Peyer's patch (tissue), 4 donors: ENCODE data around the gene C1QTNF6. TPM values are rescaled to one million over a fixed set of nuclear protein-coding genes. Genes with fewer than 3 reads are reported as not detected.

Source experiments
- DNase-seq, 3 donors: peaks; one replicate each; pipeline ENCODE4 v3.0.0-alpha.2; 2017 to 2019
- H3K27ac ChIP-seq, 4 donors: fragments of 200-600 bp; sonication (generic); one replicate each; pipeline ENCODE4 v1.5.1; 2016 to 2019
- H3K27me3 ChIP-seq, 2 donors: fragments of 200-600 bp; sonication (generic); one replicate each; pipeline ENCODE4 v1.5.1; 2019
- H3K36me3 ChIP-seq, 3 donors: fragments of 200-600 bp; sonication (generic); one replicate each; pipeline ENCODE4 v1.5.1; 2016 to 2019
- H3K4me1 ChIP-seq, 4 donors: fragments of 200-600 bp; sonication (generic); one replicate each; pipeline ENCODE4 v1.5.1; 2016 to 2019
- H3K4me3 ChIP-seq, 4 donors: fragments of 200-600 bp; sonication (generic); 1 replicate in 3 of 4; 2 replicates in 1 of 4; pipeline ENCODE4 v1.5.1; 2016 to 2019; ENCODE audit warnings: mild to moderate bottlenecking in 1 of 4
- H3K9me3 ChIP-seq, 4 donors: fragments of 200-600 bp; sonication (generic); one replicate each; pipeline ENCODE4 v1.5.1; 2016 to 2019; ENCODE audit warnings: mild to moderate bottlenecking in 1 of 4
- POLR2A ChIP-seq, 2 donors: fragments of 450-650 bp; IDR thresholded peaks; one replicate each; pipeline ENCODE4 v1.5.1; 2017; ENCODE audit warnings: antibody characterized with exemption in 2 of 2, mild to moderate bottlenecking in 2 of 2, moderate library complexity in 2 of 2
- total RNA-seq, 4 donors: library from RNA; depleted of rRNA; stranded (reverse); fragments of >200 nt; gene quantifications; one replicate each; pipeline ENCODE4 v1.1.0, GENCODE V29; 2016
- TF ChIP-seq, protein P1 (sequence below), 6 experiments: fragments of 450-650 bp in 4 of 6; fragments of 200-600 bp in 2 of 6; sonication (generic) in 1 of 6; IDR thresholded peaks; one replicate each; pipeline ENCODE4 v1.5.1; 2017 to 2019; ENCODE audit warnings: antibody characterized with exemption in 6 of 6, mild to moderate bottlenecking in 3 of 6, moderate library complexity in 1 of 6

The C1QTNF6 gene
- total RNA-seq, 4 donors from 2014 or later, result 3.9 to 9.4 (median 5.9) TPM

DNA sequence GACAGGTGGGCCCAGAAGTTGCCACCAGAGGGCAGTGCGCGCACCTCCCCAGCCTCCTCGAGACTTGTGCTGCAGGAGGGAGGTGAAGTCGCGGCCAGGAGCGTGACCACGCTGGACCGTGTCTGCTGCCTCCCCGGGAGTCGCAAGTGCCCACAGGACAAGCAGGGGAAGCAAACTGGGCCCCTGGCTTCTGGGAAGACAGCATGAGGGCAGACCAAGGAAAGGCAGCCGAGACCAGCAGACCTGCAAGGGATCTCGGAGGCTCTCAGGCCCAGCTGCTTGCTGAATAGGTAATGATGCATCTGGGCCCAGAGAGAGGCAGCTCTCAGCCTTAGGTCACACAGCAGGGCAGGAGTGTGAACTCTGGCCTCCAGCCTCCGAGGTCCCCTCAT, 21.4 kb downstream of the C1QTNF6 start:
- Histone ChIP-seq H3K9me3 (no peaks in the 10 kb centered on the region), H3K4me3 (peak overlapping the region in 3 of 4 donors; percentile 6 to 32 (median 7)), H3K27ac (peak overlapping the region; percentile 19 to 64 (median 30)), H3K27me3 (no peaks in the 10 kb centered on the region), H3K36me3 (no peaks in the 10 kb centered on the region), H3K4me1 (peaks cover 3 to 34% (median 30%) of the 10 kb centered on the region in 4 donors)
- DNase-seq, result peak; percentile 82 to 94 (median 89)
- TF ChIP-seq, protein P1, sequence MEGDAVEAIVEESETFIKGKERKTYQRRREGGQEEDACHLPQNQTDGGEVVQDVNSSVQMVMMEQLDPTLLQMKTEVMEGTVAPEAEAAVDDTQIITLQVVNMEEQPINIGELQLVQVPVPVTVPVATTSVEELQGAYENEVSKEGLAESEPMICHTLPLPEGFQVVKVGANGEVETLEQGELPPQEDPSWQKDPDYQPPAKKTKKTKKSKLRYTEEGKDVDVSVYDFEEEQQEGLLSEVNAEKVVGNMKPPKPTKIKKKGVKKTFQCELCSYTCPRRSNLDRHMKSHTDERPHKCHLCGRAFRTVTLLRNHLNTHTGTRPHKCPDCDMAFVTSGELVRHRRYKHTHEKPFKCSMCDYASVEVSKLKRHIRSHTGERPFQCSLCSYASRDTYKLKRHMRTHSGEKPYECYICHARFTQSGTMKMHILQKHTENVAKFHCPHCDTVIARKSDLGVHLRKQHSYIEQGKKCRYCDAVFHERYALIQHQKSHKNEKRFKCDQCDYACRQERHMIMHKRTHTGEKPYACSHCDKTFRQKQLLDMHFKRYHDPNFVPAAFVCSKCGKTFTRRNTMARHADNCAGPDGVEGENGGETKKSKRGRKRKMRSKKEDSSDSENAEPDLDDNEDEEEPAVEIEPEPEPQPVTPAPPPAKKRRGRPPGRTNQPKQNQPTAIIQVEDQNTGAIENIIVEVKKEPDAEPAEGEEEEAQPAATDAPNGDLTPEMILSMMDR (IDR thresholded peaks at IDR 0.05), result peak in 5 of 6 experiments; percentile 89 to 94 (median 93)
- TF ChIP-seq POLR2A (IDR thresholded peaks at IDR 0.05), result no peak

DNA sequence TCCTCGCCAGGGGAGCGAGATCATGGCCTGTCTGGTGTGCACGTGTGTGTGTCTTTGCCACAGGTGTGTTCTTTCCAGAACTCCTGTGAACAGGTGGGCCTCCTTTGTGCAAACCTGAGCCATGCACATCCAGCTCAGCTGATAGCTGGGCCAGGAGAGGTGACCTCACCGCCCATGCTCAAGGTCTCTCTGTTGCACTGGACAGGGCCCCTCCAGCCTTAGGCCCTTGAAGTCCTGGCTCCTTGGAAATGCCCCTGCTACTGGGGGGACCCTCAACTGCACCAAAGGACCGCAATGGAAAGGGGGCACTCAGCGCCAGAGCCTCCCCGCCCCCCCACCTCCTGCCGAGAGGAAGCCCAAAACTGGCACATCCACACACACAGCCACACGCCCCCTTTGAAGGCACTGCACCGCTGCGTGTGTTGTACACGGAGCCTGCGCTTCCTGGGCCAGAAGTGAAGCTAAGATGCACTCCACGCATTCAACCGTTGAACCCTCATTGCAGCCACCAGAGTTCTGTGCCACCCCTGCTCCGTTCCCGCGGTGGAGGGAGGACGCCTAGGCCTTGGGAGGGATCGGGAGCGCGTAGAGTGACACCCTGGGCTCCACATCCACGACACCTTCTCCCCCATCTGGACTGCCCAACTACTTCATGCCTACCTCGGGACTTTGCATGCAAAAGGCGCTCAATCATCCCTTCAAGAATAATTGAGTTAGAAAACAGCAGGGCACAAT, 21.9 kb downstream of the C1QTNF6 start:
- H3K4me1 ChIP-seq, result peaks cover 3 to 34% (median 30%) of the 10 kb centered on the region in 4 donors
- H3K27ac ChIP-seq, result peak overlapping the region in 2 of 4 donors; percentile 28 to 64
- H3K4me3 ChIP-seq, result no peak overlapping the region
- peaks cover 0 to 5% (median 0%) of the 10 kb centered on the region in 4 donors for H3K9me3 ChIP-seq
- no peaks in the 10 kb centered on the region for H3K27me3 ChIP-seq
- TF ChIP-seq, protein P1 (IDR thresholded peaks at IDR 0.05), result peak in 1 of 6 experiments; percentile 78
- TF ChIP-seq POLR2A (IDR thresholded peaks at IDR 0.05), result no peak
- no peaks in the 10 kb centered on the region for H3K36me3 ChIP-seq
- DNase-seq, result peak in 1 of 3 donors; percentile 39

GRCh38 chr22:37165066-37165465, 23.0 kb downstream of the C1QTNF6 start:
- no peak overlapping the region for H3K4me3 ChIP-seq
- H3K27me3 ChIP-seq, result no peaks in the 10 kb centered on the region
- no peak for DNase-seq
- no peaks in the 10 kb centered on the region for H3K36me3 ChIP-seq
- no peak for TF ChIP-seq POLR2A (IDR thresholded peaks at IDR 0.05)
- TF ChIP-seq, protein P1 (IDR thresholded peaks at IDR 0.05), result no peak
- peak overlapping the region in 2 of 4 donors; percentile 68 to 72 for H3K27ac ChIP-seq
- H3K9me3 ChIP-seq, result peaks cover 0 to 5% (median 0%) of the 10 kb centered on the region in 4 donors
- peaks cover 3 to 32% (median 28%) of the 10 kb centered on the region in 4 donors for H3K4me1 ChIP-seq

GRCh38 chr22:37164505-37164887, 23.6 kb downstream of the C1QTNF6 start:
- peaks cover 0 to 5% (median 0%) of the 10 kb centered on the region in 4 donors for H3K9me3 ChIP-seq
- TF ChIP-seq, protein P1 (IDR thresholded peaks at IDR 0.05), result no peak
- TF ChIP-seq POLR2A (IDR thresholded peaks at IDR 0.05), result no peak
- peak overlapping the region; percentile 60 to 72 (median 69) for H3K27ac ChIP-seq
- H3K4me1 ChIP-seq, result peaks cover 3 to 32% (median 28%) of the 10 kb centered on the region in 4 donors
- H3K4me3 ChIP-seq, result no peak overlapping the region
- DNase-seq, result no peak
- H3K36me3 ChIP-seq, result no peaks in the 10 kb centered on the region
- no peaks in the 10 kb centered on the region for H3K27me3 ChIP-seq

DNA sequence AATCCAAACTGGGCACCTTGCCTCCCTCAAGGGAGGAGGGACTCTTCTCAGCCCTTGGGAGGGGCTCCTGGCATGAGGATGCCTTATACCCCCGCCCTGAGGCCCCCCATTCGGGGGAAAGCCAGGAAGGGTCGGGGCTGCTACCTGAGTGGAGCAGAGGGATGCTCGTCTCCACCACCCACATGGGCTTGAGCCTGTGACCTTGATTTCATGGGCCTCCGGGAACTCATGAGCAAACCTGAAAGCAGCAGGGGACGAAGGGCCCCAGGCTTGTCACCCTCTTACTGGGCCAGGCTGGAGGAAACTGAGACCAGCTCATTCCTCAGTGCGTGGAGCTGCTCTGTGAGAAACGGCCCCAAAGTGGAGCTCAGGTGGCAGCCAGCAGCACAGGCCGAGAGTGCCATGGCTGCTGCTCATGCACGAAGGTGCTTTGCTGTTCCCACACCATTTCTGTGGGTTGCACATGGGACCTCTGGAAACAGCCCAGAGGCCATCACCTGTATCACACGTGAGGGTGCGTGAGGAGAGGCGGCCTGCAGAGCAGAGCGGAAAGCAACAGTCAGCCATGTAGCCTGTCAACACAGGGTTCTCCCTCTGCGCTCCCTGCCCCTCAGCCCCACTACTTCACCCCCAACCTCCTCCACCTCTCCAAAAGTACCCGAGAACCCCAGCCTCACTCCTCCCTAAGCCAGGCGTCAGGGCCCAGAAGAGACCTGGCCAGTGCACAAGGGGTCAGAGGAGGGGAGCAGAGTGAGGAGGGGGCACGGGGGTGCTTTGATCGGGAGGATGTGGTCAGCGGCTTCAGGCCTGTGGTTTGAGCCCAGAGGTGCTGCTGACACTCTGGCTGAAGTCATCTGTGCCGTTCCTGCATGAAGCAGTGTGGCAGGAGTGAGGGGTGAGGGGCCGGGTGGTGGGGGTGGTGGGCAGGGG, 24.2 kb downstream of the C1QTNF6 start:
- Histone ChIP-seq H3K9me3 (peaks cover 0 to 5% (median 0%) of the 10 kb centered on the region in 4 donors), H3K27me3 (no peaks in the 10 kb centered on the region), H3K4me3 (no peak overlapping the region), H3K36me3 (no peaks in the 10 kb centered on the region), H3K27ac (peak overlapping the region; percentile 60 to 72 (median 69)), H3K4me1 (peaks cover 3 to 32% (median 27%) of the 10 kb centered on the region in 4 donors)
- no peak for TF ChIP-seq POLR2A (IDR thresholded peaks at IDR 0.05)
- TF ChIP-seq, protein P1 (IDR thresholded peaks at IDR 0.05), result no peak
- DNase-seq, result peak in 2 of 3 donors; percentile 55 to 72
